ENCODE results near the gene MAPKAP1. TPM values are rescaled to one million over a fixed set of nuclear protein-coding genes. Genes with fewer than 3 reads are reported as not detected.

The MAPKAP1 gene
- total RNA-seq, 2 donors from 2014 or later, result 62.1 to 78.9 TPM

- Histone ChIP-seq H3K4me3 (no peak overlapping the region), H3K36me3 (no peaks in the 10 kb centered on the region), H3K9me3 (no peaks in the 10 kb centered on the region), H3K4me1 (no peaks in the 10 kb centered on the region), H3K27ac (no peak overlapping the region), H3K27me3 (no peaks in the 10 kb centered on the region)
- TF ChIP-seq CTCF (IDR thresholded peaks at IDR 0.05), result no peak
- no peak for DNase-seq (ENCODE audit: low spot score)
Observed at GRCh38 chr9:125497906-125498305, 209.1 kb downstream of the MAPKAP1 start.

- no peaks in the 10 kb centered on the region for H3K36me3 ChIP-seq
- no peak overlapping the region for H3K27ac ChIP-seq
- no peaks in the 10 kb centered on the region for H3K27me3 ChIP-seq
- no peaks in the 10 kb centered on the region for H3K9me3 ChIP-seq
- no peak overlapping the region for H3K4me3 ChIP-seq
- H3K4me1 ChIP-seq, result no peaks in the 10 kb centered on the region
- TF ChIP-seq CTCF (IDR thresholded peaks at IDR 0.05), result no peak
- DNase-seq (ENCODE audit: low spot score), result no peak
Observed at GRCh38 chr9:125497478-125497877, 209.5 kb downstream of the MAPKAP1 start.

GRCh38 chr9:125496313-125496834 is 210.6 kb downstream of the MAPKAP1 start:
- no peak for TF ChIP-seq CTCF (IDR thresholded peaks at IDR 0.05)
- no peaks in the 10 kb centered on the region for H3K36me3 ChIP-seq
- no peak overlapping the region for H3K4me3 ChIP-seq
- no peak for DNase-seq (ENCODE audit: low spot score)
- no peak overlapping the region for H3K27ac ChIP-seq
- no peaks in the 10 kb centered on the region for H3K4me1 ChIP-seq
- no peaks in the 10 kb centered on the region for H3K27me3 ChIP-seq
- H3K9me3 ChIP-seq, result no peaks in the 10 kb centered on the region

GRCh38 chr9:125495172-125496119 is 211.6 kb downstream of the MAPKAP1 start:
- Histone ChIP-seq H3K27ac (no peak overlapping the region), H3K9me3 (no peaks in the 10 kb centered on the region), H3K4me1 (no peaks in the 10 kb centered on the region), H3K27me3 (no peaks in the 10 kb centered on the region), H3K4me3 (no peak overlapping the region), H3K36me3 (no peaks in the 10 kb centered on the region)
- no peak for DNase-seq (ENCODE audit: low spot score)
- no peak for TF ChIP-seq CTCF (IDR thresholded peaks at IDR 0.05)

- no peak overlapping the region for H3K27ac ChIP-seq
- no peaks in the 10 kb centered on the region for H3K36me3 ChIP-seq
- no peaks in the 10 kb centered on the region for H3K27me3 ChIP-seq
- H3K9me3 ChIP-seq, result no peaks in the 10 kb centered on the region
- no peak overlapping the region for H3K4me3 ChIP-seq
- no peak for DNase-seq (ENCODE audit: low spot score)
- no peaks in the 10 kb centered on the region for H3K4me1 ChIP-seq
- TF ChIP-seq CTCF (IDR thresholded peaks at IDR 0.05), result no peak
Observed at GRCh38 chr9:125494653-125494915, 212.4 kb downstream of the MAPKAP1 start.

Data from right atrium auricular region (tissue), 2 donors.